GM23338 (cell line): ENCODE measurements around the gene C1RL.

ENCODE experiments used
- CTCF ChIP-seq, 2 experiments: fragments of 200-600 bp in 1 of 2; sonication (generic) in 1 of 2; conservative IDR thresholded peaks; 2 replicates each; pipeline versions ENCODE4 v1.5.1 to v1.6.1; 2016 to 2017; ENCODE audit warnings: antibody characterized with exemption in 2 of 2, low read depth in 2 of 2, mild to moderate bottlenecking in 2 of 2, moderate library complexity in 1 of 2
- EZH2 ChIP-seq: fragments of 200-600 bp; sonication (generic); IDR thresholded peaks from one replicate; pipeline ENCODE4 v1.8.0; 2017; ENCODE audit warnings: antibody characterized with exemption, mild to moderate bottlenecking, low read depth; ENCODE audit not compliant: unreplicated experiment
- EZH2phosphoT487 ChIP-seq: fragments of 200-600 bp; sonication (generic); IDR thresholded peaks from one replicate; pipeline ENCODE4 v1.8.1; 2018; ENCODE audit warnings: antibody characterized with exemption; ENCODE audit not compliant: unreplicated experiment
- JUNB ChIP-seq: IDR thresholded peaks from one replicate; pipeline ENCODE4 v1.6.1; 2016; ENCODE audit warnings: antibody characterized with exemption; ENCODE audit not compliant: unreplicated experiment
- POLR2AphosphoS5 ChIP-seq: IDR thresholded peaks from 2 replicates; pipeline ENCODE4 v1.6.1; 2016; ENCODE audit warnings: antibody characterized with exemption, low read depth

- no peak for TF ChIP-seq CTCF (conservative IDR thresholded peaks at IDR 0.05; ENCODE audit: low read depth in 2 of 2)
- no peak for TF ChIP-seq POLR2AphosphoS5
- TF ChIP-seq EZH2phosphoT487 = no peak
- TF ChIP-seq JUNB = no peak
- TF ChIP-seq EZH2 = no peak
Measured at GRCh38 chr12:7059780-7060179, 49.2 kb downstream of the C1RL start.
